DMS 273 (cell line): ENCODE data around the gene SPATA46.
A peak's percentile ranks its signal among the peaks of the same experiment; 100 is the strongest.
"Not testable (repeated sequence)": the region's sequence is repeated elsewhere in the genome, so short reads cannot be mapped to it uniquely, and the experiment has no call there.

Experiments used
- DNase-seq: peaks from one replicate; lab custom pipeline; 2025; ENCODE audit not compliant: unreplicated experiment; lab: John Stamatoyannopoulos, UW

The SPATA46 gene

DNA sequence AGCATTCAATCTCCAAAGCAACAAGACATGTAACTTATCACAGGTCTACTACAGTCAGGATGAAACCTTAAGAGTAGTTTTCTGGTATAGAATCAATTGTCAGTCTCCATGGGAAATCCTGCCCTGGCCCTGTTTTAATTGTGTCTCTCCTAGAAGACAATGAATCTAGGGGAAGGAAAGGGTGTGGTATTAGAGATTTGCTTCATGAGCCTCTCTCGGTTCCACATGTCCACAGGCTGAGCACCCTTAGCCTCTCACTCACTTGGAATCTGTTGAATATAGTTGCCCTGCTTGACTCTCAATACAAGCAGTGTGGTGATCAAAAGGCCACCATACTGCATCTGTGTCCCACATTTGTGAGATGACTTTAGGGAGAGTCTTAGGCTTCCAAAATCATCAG lies 17.7 kb downstream of the SPATA46 start:
- no peak for DNase-seq

DNA sequence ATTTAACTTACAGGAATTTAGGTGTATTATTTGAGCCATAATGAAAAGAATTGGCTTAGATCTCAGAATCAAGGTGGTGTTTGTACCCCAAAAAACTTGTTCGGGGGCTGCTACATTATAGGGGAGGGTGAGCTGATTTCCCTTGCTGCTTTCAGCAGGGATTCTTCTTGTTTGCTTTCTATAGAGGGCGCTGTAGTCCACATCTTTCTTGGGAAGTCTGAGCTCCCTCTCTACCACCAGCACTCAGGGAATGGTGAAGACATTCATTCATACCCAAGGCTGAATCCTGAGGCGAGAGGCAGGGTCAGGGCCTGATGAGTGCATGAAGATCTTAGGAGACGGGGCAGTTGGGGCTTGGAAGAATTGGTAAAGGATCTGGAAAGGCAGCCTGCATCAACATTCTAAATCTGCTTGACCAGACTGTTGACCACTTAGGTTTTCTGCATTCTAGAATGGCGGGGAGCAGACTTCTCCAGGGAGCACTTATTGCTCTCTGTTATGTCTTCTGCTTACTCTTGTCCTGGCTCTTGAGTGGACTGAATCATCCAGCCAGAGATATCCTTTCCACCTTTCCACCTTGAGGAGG lies 18.9 kb downstream of the SPATA46 start:
- peak; percentile 70 for DNase-seq

DNA sequence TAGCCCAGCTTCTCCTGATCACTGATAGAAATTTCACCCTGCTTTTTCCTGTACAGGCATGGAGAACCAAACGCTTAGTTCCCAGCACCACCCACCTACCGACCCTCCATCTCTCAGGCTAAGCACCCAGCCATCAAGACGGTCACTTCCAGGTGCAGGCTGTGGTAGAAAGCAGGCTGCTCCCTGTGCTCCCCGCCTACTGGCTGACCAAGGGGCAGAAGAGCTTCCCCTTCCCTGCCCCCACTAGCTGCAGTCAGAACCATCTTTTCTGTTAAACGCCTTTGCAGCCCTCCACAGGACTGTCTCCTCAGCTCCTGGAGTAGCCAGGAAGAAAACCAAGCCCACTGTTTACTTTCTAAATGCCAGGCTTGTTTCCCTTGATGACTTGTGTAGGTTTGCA lies 23.0 kb downstream of the SPATA46 start:
- no peak for DNase-seq

DNA sequence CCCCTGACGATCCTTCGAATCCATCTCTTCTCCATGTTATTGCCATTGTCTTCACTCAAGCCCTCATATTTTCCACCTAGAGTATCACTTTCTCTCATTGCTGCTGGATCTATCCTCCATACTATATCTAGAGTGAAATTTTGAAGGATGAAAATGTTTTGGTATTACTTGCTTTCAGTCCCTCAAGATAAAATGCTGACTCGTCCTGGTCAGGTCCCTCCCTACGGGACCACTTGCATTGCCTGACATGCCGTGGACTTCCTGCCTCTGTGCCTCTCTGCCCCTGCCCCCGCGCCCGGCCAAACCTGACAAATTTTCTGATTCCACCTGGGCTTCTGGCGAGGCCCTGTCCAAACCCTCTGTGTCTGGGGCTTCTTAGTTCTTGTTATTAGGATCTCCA lies 23.6 kb downstream of the SPATA46 start:
- no peak for DNase-seq

DNA sequence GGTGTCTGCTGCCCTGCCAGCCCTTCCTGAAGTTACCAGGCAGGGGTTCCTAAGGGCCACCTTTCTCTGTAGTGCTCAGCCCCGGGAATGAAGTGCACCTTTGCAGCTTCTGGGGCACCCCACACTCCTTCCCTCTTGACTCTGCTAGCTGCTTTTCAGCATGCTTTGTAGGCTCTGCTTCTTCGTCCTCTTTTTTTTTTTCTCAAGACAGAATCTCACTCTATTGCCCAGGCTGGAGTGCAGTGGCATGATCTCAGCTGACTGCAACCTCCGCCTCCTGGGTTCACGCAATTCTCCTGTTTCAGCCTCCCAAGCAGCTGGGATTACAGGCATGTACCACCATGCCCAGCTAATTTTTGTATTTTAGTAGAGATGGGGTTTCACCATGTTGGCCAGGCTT lies 24.8 kb downstream of the SPATA46 start:
- DNase-seq, result not testable (repeated sequence)

DNA sequence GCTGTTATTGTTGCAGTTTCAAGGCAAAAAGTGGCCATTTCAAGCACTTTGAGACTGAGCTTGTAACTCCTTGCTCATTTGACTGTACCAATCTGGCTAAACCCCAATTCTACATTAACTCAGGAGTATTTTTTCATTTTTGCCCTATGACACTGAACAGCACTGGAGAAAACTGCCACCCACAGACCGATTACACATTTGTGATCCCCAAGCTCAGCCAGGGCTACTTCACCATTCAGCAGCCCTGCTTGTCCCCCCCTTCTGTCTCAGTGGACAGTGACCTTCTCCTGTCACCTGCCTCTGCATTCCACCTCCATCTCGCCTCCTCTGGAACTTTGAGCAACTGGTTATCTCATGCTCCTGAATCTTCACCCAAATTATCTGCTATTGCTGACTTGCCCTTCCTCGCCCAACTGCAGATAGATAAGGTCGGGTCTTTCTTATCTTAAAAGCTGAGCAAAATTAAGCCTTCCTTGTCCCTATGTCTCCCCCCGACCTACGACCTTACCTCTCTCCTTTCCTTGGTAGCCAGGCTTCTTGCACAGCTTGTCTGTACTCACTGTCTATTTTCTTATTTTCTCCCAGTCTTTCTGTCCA lies 25.3 kb downstream of the SPATA46 start:
- no peak for DNase-seq

DNA sequence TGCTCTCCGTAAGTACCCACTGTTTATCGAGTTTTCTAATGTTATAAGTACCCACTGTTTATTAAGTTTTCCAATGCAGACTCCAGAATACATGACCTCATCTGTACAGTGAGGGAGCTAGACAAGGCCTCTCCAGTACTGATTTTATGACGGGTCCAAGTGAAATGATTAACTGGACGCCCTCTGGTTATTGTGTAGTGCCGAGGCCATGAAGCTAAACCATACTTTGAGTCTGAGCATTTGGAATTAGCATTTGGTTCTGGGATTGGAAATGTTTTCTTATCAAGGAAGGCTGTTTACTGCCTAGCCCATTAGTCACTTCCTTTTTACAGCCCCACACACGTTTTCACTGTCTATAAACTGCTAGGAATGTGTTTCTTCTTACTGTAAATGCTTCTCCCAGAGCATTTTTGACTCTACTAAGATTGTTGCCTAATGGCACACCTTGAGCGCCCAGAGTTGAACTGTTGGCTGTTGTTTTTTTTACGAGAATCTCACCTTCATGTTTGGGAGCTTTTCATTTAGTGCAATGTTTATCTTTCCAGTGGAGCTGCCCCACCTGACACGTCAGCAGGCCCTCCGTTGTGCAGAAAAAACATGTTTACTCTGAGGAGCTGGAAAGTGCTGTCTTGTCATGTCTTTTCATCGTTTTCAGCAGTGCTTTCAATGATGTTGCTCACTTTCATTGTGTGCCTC lies 26.9 kb downstream of the SPATA46 start:
- DNase-seq, result no peak

DNA sequence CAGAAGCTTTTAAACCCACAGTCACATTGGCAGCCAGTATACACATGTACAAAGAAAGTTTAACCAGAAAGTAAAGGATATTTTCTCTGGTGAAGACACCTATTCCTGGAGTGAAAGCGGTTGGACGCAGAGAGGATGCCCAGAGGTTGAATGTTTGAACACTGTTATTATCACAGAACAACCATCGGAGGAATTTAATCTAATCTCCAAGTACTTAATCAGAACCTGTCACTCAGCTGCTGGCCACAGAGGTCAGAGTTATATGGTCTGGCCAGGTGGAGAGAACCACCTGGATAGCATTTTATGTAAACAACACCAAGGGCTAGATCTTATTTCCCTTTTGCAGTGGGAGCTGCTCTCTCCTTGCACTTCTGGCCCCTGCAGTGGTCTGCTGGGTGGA lies 29.4 kb downstream of the SPATA46 start:
- no peak for DNase-seq

DNA sequence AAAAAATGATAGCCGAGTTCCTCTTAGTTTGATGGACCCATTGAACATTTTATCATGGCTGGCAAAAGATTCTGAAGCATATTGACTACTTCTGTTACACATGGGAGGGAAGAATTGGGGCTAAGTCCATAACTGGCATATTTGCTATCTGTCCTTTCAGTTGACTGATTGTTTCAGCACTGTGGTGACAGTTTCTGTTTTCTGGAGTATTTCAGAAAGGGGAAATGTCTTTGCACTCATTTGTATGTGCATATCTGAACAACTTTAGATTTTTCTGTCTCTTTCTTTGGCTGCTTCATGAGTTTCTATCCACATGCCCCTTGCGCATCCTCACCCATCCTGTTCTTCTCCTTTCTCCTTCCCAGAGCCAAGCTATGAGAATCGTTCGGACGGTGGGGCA lies 33.2 kb downstream of the SPATA46 start:
- no peak for DNase-seq

DNA sequence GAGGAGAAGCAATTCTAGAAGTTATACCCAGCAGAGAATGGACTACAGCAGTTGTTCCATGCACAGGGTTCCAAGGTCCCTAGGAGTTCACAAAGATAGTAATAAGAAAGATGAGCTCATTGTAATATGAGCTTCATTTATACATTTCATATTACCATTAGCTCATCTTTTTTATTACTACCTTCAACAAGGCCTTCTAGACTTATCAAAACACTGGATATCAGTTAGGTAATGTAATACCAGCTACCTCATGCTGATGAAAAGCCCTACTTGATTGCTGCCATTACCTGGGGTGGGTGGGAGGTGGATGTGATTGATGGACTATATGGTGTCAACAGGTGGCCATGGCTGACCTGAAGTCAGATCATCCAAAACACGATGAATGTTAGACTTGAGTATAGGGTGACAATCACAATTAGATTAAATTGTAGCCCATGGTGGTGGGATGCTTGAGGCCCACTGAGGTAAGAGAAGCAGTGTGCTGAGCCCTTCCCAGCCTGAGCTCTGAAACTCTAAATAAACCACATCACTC lies 34.1 kb downstream of the SPATA46 start:
- DNase-seq, result no peak

DNA sequence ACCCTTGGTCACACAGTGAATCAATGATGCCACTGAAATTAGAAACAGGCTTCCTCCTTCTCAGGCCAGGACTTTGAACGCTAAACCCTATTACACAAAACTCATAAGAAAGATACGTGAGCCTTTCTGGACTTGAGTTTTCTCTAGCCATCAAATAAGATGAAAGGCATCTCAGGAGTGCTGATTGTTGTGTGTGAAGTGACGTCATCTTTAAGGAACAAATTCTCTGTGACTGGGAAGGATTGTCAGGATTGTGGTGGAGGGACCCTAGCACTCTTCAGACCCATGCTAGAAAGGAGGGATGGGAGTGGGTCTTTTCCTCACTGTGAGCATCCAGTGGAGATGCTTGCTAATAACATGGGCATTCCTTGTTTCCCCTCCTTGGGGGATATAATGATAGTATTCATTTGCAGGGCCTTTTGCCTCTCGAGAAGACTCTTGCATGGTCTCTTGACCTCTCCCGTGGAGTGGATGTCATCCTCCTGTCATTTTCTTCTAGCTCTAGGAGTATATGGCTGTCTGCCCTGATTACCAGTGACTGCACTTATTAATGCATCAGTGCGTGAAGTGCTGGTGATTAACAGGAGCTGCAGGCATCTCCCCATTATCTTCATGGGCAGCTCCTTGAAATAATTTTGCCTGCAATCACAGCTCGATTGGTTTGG lies 39.9 kb downstream of the SPATA46 start:
- DNase-seq, result no peak

DNA sequence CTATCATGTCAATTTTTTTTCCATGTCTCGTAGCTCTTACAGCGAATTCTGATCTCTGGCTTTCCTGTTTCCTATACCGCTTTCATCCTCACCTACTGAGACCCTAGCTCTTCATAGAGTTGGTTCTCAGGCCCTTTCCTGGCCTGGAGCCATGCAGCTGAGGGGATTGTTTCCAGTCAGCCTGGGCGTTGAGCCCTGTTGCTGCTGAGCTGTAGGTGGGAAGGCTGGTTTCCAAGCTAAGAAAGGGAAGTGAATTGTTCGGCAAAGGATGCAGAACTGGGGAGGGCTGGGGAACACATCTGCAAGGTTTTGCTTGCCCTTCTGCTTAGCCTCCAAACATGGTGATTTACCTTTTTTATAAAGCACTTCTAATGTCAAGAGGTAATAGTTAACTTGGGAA lies 41.5 kb downstream of the SPATA46 start:
- no peak for DNase-seq

DNA sequence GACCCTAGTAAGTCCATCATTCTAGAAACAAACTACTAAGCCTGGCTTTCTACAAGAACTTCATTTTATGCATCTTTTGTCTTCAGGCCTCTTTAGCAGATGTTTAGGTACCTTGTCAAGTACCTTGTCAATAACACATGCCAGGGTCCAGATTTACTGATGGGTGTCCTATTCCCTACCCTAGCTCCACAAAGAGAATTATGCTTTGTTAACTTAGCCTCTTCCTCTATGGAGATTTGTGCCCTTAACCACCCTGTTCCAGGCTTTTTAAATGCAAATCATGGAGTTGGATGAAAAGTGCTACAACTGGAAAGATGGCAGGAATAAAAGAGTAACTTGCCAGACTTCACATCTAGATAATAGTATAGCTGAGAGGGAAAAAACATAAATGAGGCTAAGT lies 42.7 kb downstream of the SPATA46 start:
- no peak for DNase-seq

DNA sequence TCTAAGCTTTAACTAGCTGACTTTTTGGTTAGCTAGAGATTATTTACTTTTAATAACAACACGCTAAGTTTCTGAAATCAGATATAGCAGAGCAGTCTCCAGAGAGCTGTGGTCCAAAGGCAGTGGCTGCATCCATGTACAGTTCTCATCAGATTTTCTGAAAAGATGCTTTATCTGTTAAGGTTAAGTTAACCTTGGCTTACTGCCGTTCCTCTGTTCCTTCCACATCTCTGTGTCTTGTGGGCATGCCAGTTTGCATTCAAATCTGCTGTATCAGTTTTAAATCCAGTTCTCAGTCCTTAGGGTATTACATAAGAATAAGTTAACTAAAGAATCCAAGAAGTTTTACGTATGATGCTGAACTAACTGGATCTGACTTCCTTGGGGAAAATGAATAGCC lies 46.8 kb downstream of the SPATA46 start:
- DNase-seq, result no peak

DNA sequence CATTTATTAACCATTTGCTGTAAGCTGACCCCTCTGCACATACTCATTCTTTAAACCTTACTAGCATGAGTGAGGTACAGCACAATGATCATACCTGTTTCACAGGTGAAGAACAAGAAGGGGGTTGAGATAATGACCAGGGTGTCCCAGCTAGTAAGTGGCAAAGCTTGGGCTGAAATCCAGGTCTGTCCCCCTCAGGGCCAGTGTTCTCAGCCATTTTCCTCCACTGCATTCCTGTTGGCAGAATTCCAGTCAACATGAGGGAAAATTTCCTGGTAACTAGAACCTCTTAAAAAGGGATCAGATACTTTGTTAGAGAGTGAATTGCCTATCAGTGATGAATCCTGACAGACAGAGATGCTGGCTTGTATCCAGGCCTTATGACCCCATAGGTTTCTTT lies 48.1 kb downstream of the SPATA46 start:
- peak; percentile 49 for DNase-seq

DNA sequence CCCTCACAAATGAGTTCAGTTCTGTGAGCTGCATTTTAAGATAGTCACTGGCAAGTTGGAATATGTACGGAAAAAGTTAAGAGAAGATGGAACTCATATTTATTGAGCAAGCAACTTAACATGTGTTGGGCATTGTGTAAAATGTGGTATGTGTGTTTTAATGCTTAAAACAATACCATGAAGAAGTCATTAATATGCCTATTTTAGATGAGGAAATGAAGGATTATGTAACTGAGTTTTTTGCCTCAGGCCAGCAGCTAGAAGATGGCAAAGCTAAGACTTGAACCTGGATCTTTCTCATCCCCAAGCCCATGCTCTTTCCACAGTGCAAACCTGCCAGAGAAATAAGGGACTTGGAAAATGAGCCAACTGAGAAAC lies 48.9 kb downstream of the SPATA46 start:
- no peak for DNase-seq

DNA sequence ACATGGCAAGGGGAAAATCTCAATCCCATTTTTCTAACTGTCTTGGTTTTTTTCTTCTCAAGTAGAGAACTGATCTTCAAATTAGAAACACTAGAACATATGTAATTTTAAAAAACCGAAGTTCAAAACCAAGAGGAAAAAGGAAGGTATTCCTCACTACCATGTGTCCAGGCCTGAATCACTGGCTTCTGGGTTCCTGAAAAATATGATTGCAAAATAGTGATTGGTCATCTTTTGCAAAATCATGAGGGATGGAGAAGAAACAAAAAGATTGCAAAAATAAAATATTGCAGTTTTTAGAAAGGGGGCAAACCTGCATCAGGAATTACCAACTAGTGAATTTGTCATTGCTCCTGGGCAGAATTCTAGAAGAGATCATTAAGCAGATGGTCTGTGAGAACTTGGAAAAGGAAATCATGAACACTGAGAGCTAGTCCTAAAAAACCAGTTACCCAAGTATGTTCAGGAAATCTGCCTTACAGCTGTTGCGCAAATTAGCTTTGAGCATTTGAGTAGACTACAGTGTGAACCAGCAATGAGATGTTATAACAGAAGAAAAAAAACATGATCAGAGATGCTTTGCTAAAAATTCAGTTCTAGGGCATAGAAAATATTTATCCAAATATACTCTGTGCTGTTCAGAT lies 49.4 kb downstream of the SPATA46 start:
- DNase-seq, result no peak

DNA sequence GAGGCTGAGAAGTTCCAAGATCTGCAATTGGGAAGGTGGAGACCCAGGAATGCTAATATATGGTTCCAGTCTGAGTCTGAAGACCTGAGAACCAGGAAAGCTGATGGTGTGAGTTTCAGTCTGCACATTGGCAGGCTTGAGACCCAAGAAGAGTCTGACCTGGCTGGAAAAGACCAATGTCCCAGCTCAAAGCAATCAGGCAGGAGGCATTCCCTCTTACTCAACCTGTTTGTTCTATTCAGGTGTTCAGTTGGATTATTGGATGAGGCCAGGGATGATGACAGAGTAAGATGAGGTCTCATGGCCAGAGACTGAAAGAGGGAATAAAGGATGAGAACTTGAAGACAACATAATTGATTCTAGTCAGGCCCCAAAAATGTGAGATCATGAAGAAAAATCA lies 50.1 kb downstream of the SPATA46 start:
- no peak for DNase-seq

DNA sequence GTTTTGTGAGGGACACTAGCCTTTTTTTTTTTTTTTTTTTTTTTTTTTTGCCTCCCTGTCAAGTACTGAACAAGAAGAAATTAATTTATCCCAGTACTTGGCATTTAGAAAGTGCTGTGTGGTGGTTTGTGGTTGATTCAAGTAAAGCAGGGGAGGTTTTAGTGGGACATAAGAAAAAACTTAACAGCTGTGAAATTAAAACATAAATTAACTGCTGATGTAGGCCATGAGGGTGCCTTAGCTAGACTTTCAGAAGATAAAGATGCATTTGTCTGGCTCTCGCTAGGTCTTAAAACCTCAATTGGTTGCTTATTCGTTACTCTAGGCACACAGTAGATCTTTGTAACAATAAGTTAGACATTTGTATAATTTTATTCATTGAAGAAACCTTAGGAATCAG lies 52.3 kb downstream of the SPATA46 start:
- DNase-seq, result no peak
